GM12878 (cell line): ENCODE measurements around the gene TGM5.

Experiments used
- CEBPB ChIP-seq, 2 experiments: fragments of 150-350 bp in 1 of 2; IDR thresholded peaks; 2 replicates each; pipeline ENCODE4 v1.6.1; 2012 to 2014; ENCODE audit warnings: low read depth in 2 of 2, low read length in 2 of 2, borderline replicate concordance in 1 of 2, inconsistent platforms in 1 of 2
- GABPA ChIP-seq: IDR thresholded peaks from 2 replicates; pipeline ENCODE4 v1.6.1; 2014; ENCODE audit warnings: antibody characterized with exemption, low read depth, mild to moderate bottlenecking, inconsistent platforms
- JUND ChIP-seq: IDR thresholded peaks from 2 replicates; pipeline ENCODE4 v1.6.1; 2012; ENCODE audit warnings: low read depth, mild to moderate bottlenecking, low read length, improper control_type of control experiment, moderate library complexity
- MYC ChIP-seq: IDR thresholded peaks from 2 replicates; pipeline ENCODE4 v1.6.1; 2011; ENCODE audit warnings: mild to moderate bottlenecking, low read length, moderate library complexity, inconsistent platforms; ENCODE audit not compliant: insufficient read depth, insufficient replicate concordance, insufficient read length, severe bottlenecking
- POLR2A ChIP-seq: IDR thresholded peaks from 2 replicates; pipeline ENCODE4 v1.6.1; 2011; ENCODE audit warnings: low read depth, mild to moderate bottlenecking, low read length
- POLR2AphosphoS5 ChIP-seq: IDR thresholded peaks from 2 replicates; pipeline ENCODE4 v1.6.1; 2011; ENCODE audit warnings: mild to moderate bottlenecking, low read length, inconsistent platforms
- TAF1 ChIP-seq: IDR thresholded peaks from 2 replicates; pipeline ENCODE4 v1.6.1; 2011; ENCODE audit warnings: mild to moderate bottlenecking, low read depth, low read length, borderline replicate concordance
- USF2 ChIP-seq: IDR thresholded peaks from 2 replicates; pipeline ENCODE4 v1.6.1; 2011; ENCODE audit warnings: low read depth, low read length, improper control_type of control experiment, borderline replicate concordance
- ZNF274 ChIP-seq: IDR thresholded peaks from one replicate; pipeline ENCODE4 v1.8.0; 2011; ENCODE audit not compliant: insufficient read length, insufficient read depth
- TF ChIP-seq, protein P1 (sequence below), 3 experiments: IDR thresholded peaks in 2 of 3; conservative IDR thresholded peaks in 1 of 3; 2 replicates each; pipeline ENCODE4 v1.5.1; 2011; ENCODE audit warnings: low read depth in 3 of 3, low read length in 3 of 3, mild to moderate bottlenecking in 3 of 3, control low read depth in 2 of 3, moderate library complexity in 2 of 3, inconsistent platforms in 1 of 3, mixed read lengths in 1 of 3; ENCODE audit not compliant: control insufficient read depth in 2 of 3, insufficient read depth in 1 of 3; ENCODE audit errors: extremely low read depth in 1 of 3

GRCh38 chr15:43253431-43254403, 13.0 kb downstream of the TGM5 start:
- 0 out of 2 replicates have a peak, but pooled peaks have one; percentile 18 for TF ChIP-seq POLR2A
- TF ChIP-seq, protein P1, sequence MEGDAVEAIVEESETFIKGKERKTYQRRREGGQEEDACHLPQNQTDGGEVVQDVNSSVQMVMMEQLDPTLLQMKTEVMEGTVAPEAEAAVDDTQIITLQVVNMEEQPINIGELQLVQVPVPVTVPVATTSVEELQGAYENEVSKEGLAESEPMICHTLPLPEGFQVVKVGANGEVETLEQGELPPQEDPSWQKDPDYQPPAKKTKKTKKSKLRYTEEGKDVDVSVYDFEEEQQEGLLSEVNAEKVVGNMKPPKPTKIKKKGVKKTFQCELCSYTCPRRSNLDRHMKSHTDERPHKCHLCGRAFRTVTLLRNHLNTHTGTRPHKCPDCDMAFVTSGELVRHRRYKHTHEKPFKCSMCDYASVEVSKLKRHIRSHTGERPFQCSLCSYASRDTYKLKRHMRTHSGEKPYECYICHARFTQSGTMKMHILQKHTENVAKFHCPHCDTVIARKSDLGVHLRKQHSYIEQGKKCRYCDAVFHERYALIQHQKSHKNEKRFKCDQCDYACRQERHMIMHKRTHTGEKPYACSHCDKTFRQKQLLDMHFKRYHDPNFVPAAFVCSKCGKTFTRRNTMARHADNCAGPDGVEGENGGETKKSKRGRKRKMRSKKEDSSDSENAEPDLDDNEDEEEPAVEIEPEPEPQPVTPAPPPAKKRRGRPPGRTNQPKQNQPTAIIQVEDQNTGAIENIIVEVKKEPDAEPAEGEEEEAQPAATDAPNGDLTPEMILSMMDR (IDR thresholded peaks at IDR 0.05 in 2 of 3, conservative IDR thresholded peaks at IDR 0.05 in 1 of 3; ENCODE audit: control insufficient read depth in 2 of 3, extremely low read depth in 1 of 3, insufficient read depth in 1 of 3, low read depth in 3 of 3, low read length in 3 of 3): no peak
- TF ChIP-seq MYC: no peak
- no peak for TF ChIP-seq GABPA
- TF ChIP-seq USF2: peak; percentile 49
- TF ChIP-seq TAF1: 0 out of 2 replicates have a peak, but pooled peaks have one; percentile 26
- TF ChIP-seq CEBPB (IDR thresholded peaks at IDR 0.05; ENCODE audit: borderline replicate concordance in 1 of 2, low read depth in 2 of 2, low read length in 2 of 2): no peak
- TF ChIP-seq JUND: no peak
- TF ChIP-seq ZNF274: no peak
- peak; percentile 6; the same call in 1 of the 2 replicates for TF ChIP-seq POLR2AphosphoS5
